Peyer's patch (tissue), 4 donors: ENCODE measurements around the gene CDK9.

ENCODE experiments used
- POLR2A ChIP-seq, 2 donors: fragments of 450-650 bp; IDR thresholded peaks; one replicate each; pipeline ENCODE4 v1.5.1; 2017; ENCODE audit warnings: antibody characterized with exemption in 2 of 2, mild to moderate bottlenecking in 2 of 2, moderate library complexity in 2 of 2
- TF ChIP-seq, protein P1 (sequence below), 6 experiments: fragments of 450-650 bp in 4 of 6; fragments of 200-600 bp in 2 of 6; sonication (generic) in 1 of 6; IDR thresholded peaks; one replicate each; pipeline ENCODE4 v1.5.1; 2017 to 2019; ENCODE audit warnings: antibody characterized with exemption in 6 of 6, mild to moderate bottlenecking in 3 of 6, moderate library complexity in 1 of 6

DNA sequence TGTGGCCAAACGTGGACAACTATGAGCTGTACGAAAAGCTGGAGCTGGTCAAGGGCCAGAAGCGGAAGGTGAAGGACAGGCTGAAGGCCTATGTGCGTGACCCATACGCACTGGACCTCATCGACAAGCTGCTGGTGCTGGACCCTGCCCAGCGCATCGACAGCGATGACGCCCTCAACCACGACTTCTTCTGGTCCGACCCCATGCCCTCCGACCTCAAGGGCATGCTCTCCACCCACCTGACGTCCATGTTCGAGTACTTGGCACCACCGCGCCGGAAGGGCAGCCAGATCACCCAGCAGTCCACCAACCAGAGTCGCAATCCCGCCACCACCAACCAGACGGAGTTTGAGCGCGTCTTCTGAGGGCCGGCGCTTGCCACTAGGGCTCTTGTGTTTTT, 3.3 kb downstream of the CDK9 start:
- TF ChIP-seq POLR2A (IDR thresholded peaks at IDR 0.05), result no peak
- TF ChIP-seq, protein P1, sequence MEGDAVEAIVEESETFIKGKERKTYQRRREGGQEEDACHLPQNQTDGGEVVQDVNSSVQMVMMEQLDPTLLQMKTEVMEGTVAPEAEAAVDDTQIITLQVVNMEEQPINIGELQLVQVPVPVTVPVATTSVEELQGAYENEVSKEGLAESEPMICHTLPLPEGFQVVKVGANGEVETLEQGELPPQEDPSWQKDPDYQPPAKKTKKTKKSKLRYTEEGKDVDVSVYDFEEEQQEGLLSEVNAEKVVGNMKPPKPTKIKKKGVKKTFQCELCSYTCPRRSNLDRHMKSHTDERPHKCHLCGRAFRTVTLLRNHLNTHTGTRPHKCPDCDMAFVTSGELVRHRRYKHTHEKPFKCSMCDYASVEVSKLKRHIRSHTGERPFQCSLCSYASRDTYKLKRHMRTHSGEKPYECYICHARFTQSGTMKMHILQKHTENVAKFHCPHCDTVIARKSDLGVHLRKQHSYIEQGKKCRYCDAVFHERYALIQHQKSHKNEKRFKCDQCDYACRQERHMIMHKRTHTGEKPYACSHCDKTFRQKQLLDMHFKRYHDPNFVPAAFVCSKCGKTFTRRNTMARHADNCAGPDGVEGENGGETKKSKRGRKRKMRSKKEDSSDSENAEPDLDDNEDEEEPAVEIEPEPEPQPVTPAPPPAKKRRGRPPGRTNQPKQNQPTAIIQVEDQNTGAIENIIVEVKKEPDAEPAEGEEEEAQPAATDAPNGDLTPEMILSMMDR (IDR thresholded peaks at IDR 0.05), result no peak
